T-cell (primary cell): ENCODE measurements around the gene NPTX1. TPM values are rescaled to one million over a fixed set of nuclear protein-coding genes. Genes with fewer than 3 reads are reported as not detected.
A peak's percentile ranks its signal among the peaks of the same experiment; 100 is the strongest.

Experiments used
- ATAC-seq, 4 experiments: fragments of 200-7000 bp in 3 of 4; fragments of 150-1000 bp in 1 of 4; cut with Tn5 transposase; replicated peaks in 1 of 4; 1 replicate in 3 of 4; 2 replicates in 1 of 4; pipeline ENCODE4 v1.10.0; 2021; ENCODE audit warnings: moderate library complexity in 3 of 4, mild to moderate bottlenecking in 2 of 4, moderate number of reproducible peaks in 1 of 4
- CTCF ChIA-PET, 2 donors: fragments of 300-600 bp; sonication (Branson Sonifier 250); formaldehyde crosslinking; loops; one replicate each; lab custom pipeline; 2022; ENCODE audit warnings: antibody characterized with exemption in 2 of 2; lab: Charles Lee
- POLR2A ChIA-PET, 2 donors: fragments of 300-600 bp; sonication (Branson Sonifier 250); formaldehyde crosslinking; loops; one replicate each; lab custom pipeline; 2022; ENCODE audit warnings: antibody characterized with exemption in 2 of 2; lab: Charles Lee
- DNase-seq, 35 experiments: peaks; one replicate each; pipeline versions ENCODE4 v3.0.0 to v3.0.0-alpha.2; 2013 to 2023
- H3K27ac ChIP-seq: one replicate; pipeline ENCODE4 v1.5.1; 2013; ENCODE audit warnings: low read length
- H3K27me3 ChIP-seq, 2 experiments: replicated peaks in 1 of 2; 1 replicate in 1 of 2; 2 replicates in 1 of 2; pipeline versions ENCODE4 v1.6.1 to v1.7.0; 2013; ENCODE audit warnings: low read length in 1 of 2, mixed read lengths in 1 of 2; ENCODE audit not compliant: control insufficient read depth in 2 of 2, insufficient read depth in 2 of 2; ENCODE audit errors: extremely low read depth in 1 of 2
- H3K36me3 ChIP-seq, 2 donors: 1 replicate in 1 of 2; 2 replicates in 1 of 2; pipeline versions ENCODE4 v1.6.1 to v1.7.0; 2013; ENCODE audit warnings: low read length in 1 of 2; ENCODE audit not compliant: control insufficient read depth in 2 of 2, insufficient read depth in 1 of 2; ENCODE audit errors: extremely low read depth in 1 of 2
- H3K4me1 ChIP-seq, 2 experiments: 1 replicate in 1 of 2; 2 replicates in 1 of 2; pipeline versions ENCODE4 v1.6.1 to v1.7.0; 2013; ENCODE audit warnings: low read length in 2 of 2, mixed read lengths in 1 of 2; ENCODE audit not compliant: insufficient read depth in 2 of 2, control insufficient read depth in 1 of 2; ENCODE audit errors: extremely low read depth in 1 of 2
- H3K4me3 ChIP-seq, 2 donors: 1 replicate in 1 of 2; 2 replicates in 1 of 2; pipeline versions ENCODE4 v1.5.1 to v1.7.0; 2013; ENCODE audit warnings: mild to moderate bottlenecking in 2 of 2, low read length in 1 of 2, moderate library complexity in 1 of 2; ENCODE audit not compliant: control insufficient read depth in 1 of 2; ENCODE audit errors: extremely low read depth in 1 of 2
- H3K9me3 ChIP-seq: 2 replicates; pipeline ENCODE4 v1.7.0; 2013
- H3K27ac Mint-ChIP-seq, 2 donors: one replicate each; pipeline ENCODE4 v1.8.0; 2020 to 2021; ENCODE audit warnings: mild to moderate bottlenecking in 2 of 2, mixed read lengths in 2 of 2
- H3K27me3 Mint-ChIP-seq, 2 donors: one replicate each; pipeline ENCODE4 v1.8.0; 2021 to 2022; ENCODE audit warnings: mixed read lengths in 2 of 2
- H3K36me3 Mint-ChIP-seq: one replicate; pipeline ENCODE4 v1.8.0; 2021; ENCODE audit warnings: mixed read lengths
- H3K4me1 Mint-ChIP-seq, 3 donors: one replicate each; pipeline ENCODE4 v1.8.0; 2020 to 2022; ENCODE audit warnings: mixed read lengths in 3 of 3, mild to moderate bottlenecking in 1 of 3
- H3K4me3 Mint-ChIP-seq, 3 donors: one replicate each; pipeline ENCODE4 v1.8.0; 2020 to 2022; ENCODE audit warnings: mild to moderate bottlenecking in 3 of 3, mixed read lengths in 3 of 3, moderate library complexity in 3 of 3
- H3K9me3 Mint-ChIP-seq, 3 donors: one replicate each; pipeline ENCODE4 v1.8.0; 2020 to 2022; ENCODE audit warnings: mixed read lengths in 3 of 3
- WGBS: methylation state at CpG from one replicate; pipeline ENCODE4 v1.1.5; 2013; ENCODE audit warnings: missing lambda C conversion rate; ENCODE audit not compliant: insufficient coverage; 5-methylcytosine and 5-hydroxymethylcytosine counted together
- total RNA-seq, 35 experiments: library from RNA in 6 of 35; stranded (reverse) in 6 of 35; fragments of 120-200 nt in 1 of 35; gene quantifications; one replicate each; pipeline versions ENCODE4 v1.2.1 to v1.2.4 and lab custom pipeline; 2013 to 2026

Gene NPTX1
- total RNA-seq, 5 donors from 2014 or later (not counting 1 experiment from before 2014, with no cell fraction given): 0.13 to 0.67 (median 0.33) TPM

- Histone ChIP-seq H3K27ac (no peak overlapping the region), H3K9me3 (no peaks in the 10 kb centered on the region), H3K27me3 (peaks cover 2 to 71% of the 10 kb centered on the region in 2 experiments), H3K4me3 (no peak overlapping the region), H3K36me3 (no peaks in the 10 kb centered on the region), H3K4me1 (no peaks in the 10 kb centered on the region)
- Mint-ChIP-seq H3K27ac (no peak overlapping the region), H3K4me3 (no peak overlapping the region), H3K4me1 (no peaks in the 10 kb centered on the region), H3K27me3 (peaks cover 34 to 57% of the 10 kb centered on the region in 2 donors), H3K9me3 (no peaks in the 10 kb centered on the region), H3K36me3 (no peaks in the 10 kb centered on the region)
- CTCF ChIA-PET: no interaction called here
- DNase-seq (no peak), ATAC-seq (no peak)
- POLR2A ChIA-PET: no interaction called here
- 84% methylated on average over 13 of the region's 20 CpGs for WGBS
These were observed 11.0 kb downstream of the NPTX1 start for GRCh38 chr17:80465327-80465974.

- Histone ChIP-seq H3K27me3 (peaks cover 5 to 65% of the 10 kb centered on the region in 2 experiments), H3K36me3 (no peaks in the 10 kb centered on the region), H3K27ac (no peak overlapping the region), H3K4me3 (no peak overlapping the region), H3K9me3 (no peaks in the 10 kb centered on the region), H3K4me1 (no peaks in the 10 kb centered on the region)
- Mint-ChIP-seq H3K4me1 (no peaks in the 10 kb centered on the region), H3K27me3 (peaks cover 33 to 59% of the 10 kb centered on the region in 2 donors), H3K27ac (no peak overlapping the region), H3K36me3 (no peaks in the 10 kb centered on the region), H3K4me3 (no peak overlapping the region), H3K9me3 (no peaks in the 10 kb centered on the region)
- CTCF ChIA-PET: no interaction called here
- DNase-seq: no peak
- 69% methylated on average over 5 of the region's 8 CpGs for WGBS
- no peak for ATAC-seq
- POLR2A ChIA-PET: no interaction called here
These were observed 11.9 kb downstream of the NPTX1 start for GRCh38 chr17:80464486-80464885.

GRCh38 chr17:80463784-80464400 lies 12.5 kb downstream of the NPTX1 start:
- Histone ChIP-seq H3K27ac (no peak overlapping the region), H3K27me3 (peaks cover 5 to 64% of the 10 kb centered on the region in 2 experiments), H3K4me3 (no peak overlapping the region), H3K9me3 (no peaks in the 10 kb centered on the region), H3K4me1 (no peaks in the 10 kb centered on the region), H3K36me3 (no peaks in the 10 kb centered on the region)
- Mint-ChIP-seq H3K4me1 (no peaks in the 10 kb centered on the region), H3K4me3 (no peak overlapping the region), H3K27me3 (peaks cover 33 to 60% of the 10 kb centered on the region in 2 donors), H3K36me3 (no peaks in the 10 kb centered on the region), H3K27ac (no peak overlapping the region), H3K9me3 (no peaks in the 10 kb centered on the region)
- no peak for ATAC-seq
- POLR2A ChIA-PET: no interaction called here
- CTCF ChIA-PET: no interaction called here
- WGBS: 59% methylated on average over 12 of the region's 13 CpGs
- no peak for DNase-seq

- H3K27ac ChIP-seq: no peak overlapping the region
- H3K36me3 ChIP-seq: no peaks in the 10 kb centered on the region
- Mint-ChIP-seq H3K9me3 (no peaks in the 10 kb centered on the region), H3K4me3 (no peak overlapping the region), H3K36me3 (no peaks in the 10 kb centered on the region), H3K27me3 (peaks cover 24 to 60% of the 10 kb centered on the region in 2 donors), H3K27ac (no peak overlapping the region), H3K4me1 (peaks cover 0 to 3% (median 0%) of the 10 kb centered on the region in 3 donors)
- H3K4me1 ChIP-seq: no peaks in the 10 kb centered on the region
- no peak for DNase-seq
- H3K4me3 ChIP-seq: no peak overlapping the region
- WGBS: 68% methylated on average over 13 of the region's 20 CpGs
- H3K27me3 ChIP-seq: peaks cover 5 to 70% of the 10 kb centered on the region in 2 experiments
- ATAC-seq: peak in 1 of 4 experiments; percentile 13
- CTCF ChIA-PET: no interaction called here
- H3K9me3 ChIP-seq: no peaks in the 10 kb centered on the region
- POLR2A ChIA-PET: no interaction called here
These were observed 14.8 kb downstream of the NPTX1 start for GRCh38 chr17:80461528-80462160.

- Mint-ChIP-seq H3K9me3 (no peaks in the 10 kb centered on the region), H3K27me3 (peaks cover 23 to 50% of the 10 kb centered on the region in 2 donors), H3K4me3 (no peak overlapping the region), H3K4me1 (peaks cover 0 to 7% (median 2%) of the 10 kb centered on the region in 3 donors), H3K36me3 (no peaks in the 10 kb centered on the region), H3K27ac (no peak overlapping the region)
- ChIA-PET POLR2A (no interaction called here), CTCF (no interaction called here)
- H3K27me3 ChIP-seq: peaks cover 5 to 62% of the 10 kb centered on the region in 2 experiments
- DNase-seq: no peak
- no peak overlapping the region for H3K4me3 ChIP-seq
- H3K27ac ChIP-seq: no peak overlapping the region
- WGBS: 70% methylated on average over 7 of the region's 8 CpGs
- no peak for ATAC-seq
- H3K4me1 ChIP-seq: peaks cover 0 to 5% of the 10 kb centered on the region in 2 experiments
- no peaks in the 10 kb centered on the region for H3K36me3 ChIP-seq
- H3K9me3 ChIP-seq: no peaks in the 10 kb centered on the region
These were observed 16.0 kb downstream of the NPTX1 start for GRCh38 chr17:80460429-80460834.

GRCh38 chr17:80459234-80459633 lies 17.2 kb downstream of the NPTX1 start:
- CTCF ChIA-PET: no interaction called here
- peaks cover 17 to 44% of the 10 kb centered on the region in 2 donors for H3K27me3 Mint-ChIP-seq
- peaks cover 4 to 11% (median 4%) of the 10 kb centered on the region in 3 donors for H3K4me1 Mint-ChIP-seq
- Histone ChIP-seq H3K4me3 (no peak overlapping the region), H3K27me3 (peaks cover 5 to 50% of the 10 kb centered on the region in 2 experiments), H3K4me1 (peaks cover 0 to 13% of the 10 kb centered on the region in 2 experiments), H3K36me3 (no peaks in the 10 kb centered on the region), H3K9me3 (no peaks in the 10 kb centered on the region), H3K27ac (no peak overlapping the region)
- no peak overlapping the region for H3K27ac Mint-ChIP-seq
- no peak for ATAC-seq
- WGBS: 68% methylated on average over 4 of the region's 11 CpGs
- POLR2A ChIA-PET: no interaction called here
- H3K9me3 Mint-ChIP-seq: no peaks in the 10 kb centered on the region
- H3K36me3 Mint-ChIP-seq: no peaks in the 10 kb centered on the region
- DNase-seq: no peak
- no peak overlapping the region for H3K4me3 Mint-ChIP-seq
